LoVo (cell line): Measurements from ENCODE around the gene GRB10.

ENCODE experiments used
- DNase-seq: peaks from one replicate; pipeline ENCODE4 v3.0.0-alpha.2; 2016; ENCODE audit warnings: low spot score

The GRB10 gene

GRCh38 chr7:50718876-50719275 lies 63.8 kb downstream of the GRB10 start:
- DNase-seq = no peak

GRCh38 chr7:50718311-50718710 lies 64.4 kb downstream of the GRB10 start:
- no peak for DNase-seq

- DNase-seq = no peak
These were observed 65.5 kb downstream of the GRB10 start for GRCh38 chr7:50717181-50717580.

- peak; percentile 56 for DNase-seq
These were observed 67.8 kb downstream of the GRB10 start for GRCh38 chr7:50714857-50715256.

- no peak for DNase-seq
These were observed 69.4 kb downstream of the GRB10 start for GRCh38 chr7:50713123-50713965.

GRCh38 chr7:50712252-50713122 lies 70.2 kb downstream of the GRB10 start:
- DNase-seq = no peak

- DNase-seq = no peak
These were observed 71.2 kb downstream of the GRB10 start for GRCh38 chr7:50711271-50712175.

GRCh38 chr7:50710441-50711154 lies 72.1 kb downstream of the GRB10 start:
- DNase-seq = no peak

- DNase-seq = no peak
These were observed 73.5 kb downstream of the GRB10 start for GRCh38 chr7:50709151-50709550.

- DNase-seq = no peak
These were observed 75.3 kb downstream of the GRB10 start for GRCh38 chr7:50707236-50708006.

GRCh38 chr7:50706469-50706937 lies 76.2 kb downstream of the GRB10 start:
- peak; percentile 18 for DNase-seq

- DNase-seq = no peak
These were observed 77.9 kb downstream of the GRB10 start for GRCh38 chr7:50704844-50705243.

- no peak for DNase-seq
These were observed 79.0 kb downstream of the GRB10 start for GRCh38 chr7:50703654-50704053.

GRCh38 chr7:50699143-50699542 lies 83.6 kb downstream of the GRB10 start:
- DNase-seq = no peak

GRCh38 chr7:50697748-50698147 lies 84.9 kb downstream of the GRB10 start:
- no peak for DNase-seq

GRCh38 chr7:50696810-50697582 lies 85.7 kb downstream of the GRB10 start:
- DNase-seq = no peak

- DNase-seq = no peak
These were observed 87.7 kb downstream of the GRB10 start for GRCh38 chr7:50695026-50695425.

GRCh38 chr7:50693455-50694130 lies 89.1 kb downstream of the GRB10 start:
- no peak for DNase-seq

- no peak for DNase-seq
These were observed 92.1 kb downstream of the GRB10 start for GRCh38 chr7:50690541-50691011.
